GM12891 (cell line): ENCODE data around the gene MYL5.

Experiments
- PAX5 ChIP-seq: IDR thresholded peaks from 2 replicates; pipeline ENCODE4 v1.6.1; 2011; ENCODE audit warnings: low read length, moderate library complexity, mild to moderate bottlenecking; ENCODE audit not compliant: insufficient read depth, severe bottlenecking
- POLR2A ChIP-seq: IDR thresholded peaks from 2 replicates; pipeline ENCODE4 v1.6.1; 2011; ENCODE audit warnings: low read depth, low read length, control low read depth

DNA sequence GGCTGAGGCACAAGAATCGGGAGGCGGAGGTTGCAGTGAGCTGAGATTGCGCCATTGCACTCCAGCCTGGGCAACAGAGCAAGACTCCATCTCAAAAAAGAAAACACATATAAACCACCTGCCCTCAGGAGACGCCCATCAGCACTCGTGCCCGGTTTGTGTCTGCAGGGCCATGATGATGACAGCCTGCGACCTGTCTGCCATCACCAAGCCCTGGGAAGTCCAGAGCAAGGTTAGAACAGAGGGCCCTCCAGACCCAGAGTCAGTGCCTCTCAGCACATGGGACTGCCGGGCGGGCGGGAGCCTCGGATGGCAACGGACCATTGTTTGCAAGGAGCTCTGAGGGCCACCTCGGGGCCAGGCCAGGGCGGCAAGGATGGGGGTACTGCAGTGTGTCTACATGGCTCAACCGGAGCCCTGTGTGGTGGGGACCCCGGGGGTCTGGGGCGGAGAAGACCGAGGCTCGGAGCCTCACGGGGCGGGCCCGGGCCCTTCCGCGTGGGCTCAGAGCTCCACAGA, 9.6 kb upstream of the MYL5 start:
- TF ChIP-seq PAX5 (no peak), POLR2A (no peak)
